ENCODE results near the gene UBAC2.

DNA sequence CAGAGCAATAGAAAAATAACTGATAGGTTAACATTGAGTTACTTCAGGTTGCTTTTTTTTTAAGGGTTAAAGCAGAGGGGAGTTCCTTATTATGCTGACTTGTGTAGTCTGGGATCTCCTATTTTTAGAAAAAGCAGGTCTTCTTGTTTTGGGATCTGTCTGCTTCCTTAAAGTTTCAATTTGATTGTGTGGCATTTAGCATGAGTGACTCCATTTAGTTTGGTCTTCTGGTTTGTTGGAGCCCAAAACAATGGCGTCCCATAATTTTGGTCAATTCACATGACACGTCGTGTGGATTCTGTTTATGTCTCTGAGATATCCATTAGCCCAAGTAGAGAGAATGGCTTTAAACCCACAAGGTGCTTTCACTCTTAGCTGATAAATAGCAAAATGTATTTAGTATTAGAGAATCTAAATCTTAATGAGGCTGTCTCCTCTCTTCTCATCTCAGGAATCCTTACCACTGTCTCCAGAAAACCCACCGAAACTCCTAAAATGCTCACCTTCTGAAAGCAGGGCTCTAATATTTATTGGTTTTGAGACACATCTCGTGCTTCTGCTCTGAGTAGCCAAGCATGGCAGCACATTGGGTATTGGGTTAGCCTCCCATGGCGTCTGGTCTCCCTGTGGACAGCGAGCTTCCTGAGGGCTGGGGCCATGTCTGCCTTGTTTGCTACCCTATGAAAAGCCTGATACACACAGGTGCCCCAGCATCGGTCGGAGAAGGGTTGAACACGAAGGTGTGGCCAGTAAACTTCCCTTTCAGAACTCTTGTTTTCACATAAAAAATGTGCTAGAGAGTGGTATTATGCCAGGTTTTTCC is 173.7 kb downstream of the UBAC2 start:
- TF ChIP-seq, protein P1, sequence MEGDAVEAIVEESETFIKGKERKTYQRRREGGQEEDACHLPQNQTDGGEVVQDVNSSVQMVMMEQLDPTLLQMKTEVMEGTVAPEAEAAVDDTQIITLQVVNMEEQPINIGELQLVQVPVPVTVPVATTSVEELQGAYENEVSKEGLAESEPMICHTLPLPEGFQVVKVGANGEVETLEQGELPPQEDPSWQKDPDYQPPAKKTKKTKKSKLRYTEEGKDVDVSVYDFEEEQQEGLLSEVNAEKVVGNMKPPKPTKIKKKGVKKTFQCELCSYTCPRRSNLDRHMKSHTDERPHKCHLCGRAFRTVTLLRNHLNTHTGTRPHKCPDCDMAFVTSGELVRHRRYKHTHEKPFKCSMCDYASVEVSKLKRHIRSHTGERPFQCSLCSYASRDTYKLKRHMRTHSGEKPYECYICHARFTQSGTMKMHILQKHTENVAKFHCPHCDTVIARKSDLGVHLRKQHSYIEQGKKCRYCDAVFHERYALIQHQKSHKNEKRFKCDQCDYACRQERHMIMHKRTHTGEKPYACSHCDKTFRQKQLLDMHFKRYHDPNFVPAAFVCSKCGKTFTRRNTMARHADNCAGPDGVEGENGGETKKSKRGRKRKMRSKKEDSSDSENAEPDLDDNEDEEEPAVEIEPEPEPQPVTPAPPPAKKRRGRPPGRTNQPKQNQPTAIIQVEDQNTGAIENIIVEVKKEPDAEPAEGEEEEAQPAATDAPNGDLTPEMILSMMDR (IDR thresholded peaks at IDR 0.05) = no peak
- no peak for TF ChIP-seq POLR2A (IDR thresholded peaks at IDR 0.05)
